NOMO-1 treated with dmso at 0.1 percent for 144 hours (cell line): Measurements from ENCODE around the gene TBC1D4.
A peak's percentile ranks its signal among the peaks of the same experiment; 100 is the strongest.

Experiments
- DNase-seq: peaks from one replicate; lab custom pipeline; 2025; ENCODE audit not compliant: unreplicated experiment; lab: John Stamatoyannopoulos, UW

TBC1D4 gene

DNA sequence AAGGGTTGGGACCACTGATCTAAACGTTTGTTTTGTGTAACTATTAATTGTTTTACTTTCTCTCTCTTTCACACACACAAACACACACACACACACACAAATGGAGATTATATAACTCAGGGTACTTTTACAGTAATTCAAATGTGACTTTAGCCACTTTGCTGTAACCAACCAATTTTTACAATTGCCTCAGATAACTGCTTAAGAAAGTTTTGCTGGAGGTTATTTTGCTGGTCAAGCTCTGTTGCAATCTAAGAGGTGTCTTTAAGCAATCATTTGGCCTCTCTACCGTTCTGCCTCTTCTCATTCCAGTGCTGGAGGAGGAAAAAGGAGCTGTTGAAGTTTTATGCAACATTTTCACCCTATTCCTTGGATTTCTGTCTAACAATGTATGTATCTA lies 63.0 kb downstream of the TBC1D4 start:
- no peak for DNase-seq

- no peak for DNase-seq
These were observed 63.7 kb downstream of the TBC1D4 start for GRCh38 chr13:75418186-75418843.

DNA sequence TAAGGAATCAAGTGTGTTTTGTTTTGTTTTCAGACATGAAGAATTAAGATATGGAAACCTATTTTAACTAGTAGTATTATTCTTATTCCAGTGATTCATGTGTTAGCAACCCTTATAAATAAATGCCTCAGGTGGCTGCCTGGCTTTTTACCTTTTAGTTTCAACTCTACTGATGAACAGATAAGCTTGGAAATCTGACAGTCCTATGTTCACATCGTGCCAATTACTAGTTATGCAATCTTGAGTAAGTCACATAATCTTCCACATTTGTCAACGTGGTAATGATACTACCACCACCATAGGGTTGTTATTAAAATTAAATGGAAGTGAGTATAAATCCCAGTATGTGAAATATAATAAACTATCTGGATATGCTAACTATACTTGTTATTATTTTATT lies 64.3 kb downstream of the TBC1D4 start:
- peak; percentile 11 for DNase-seq

GRCh38 chr13:75417012-75417384 lies 65.0 kb downstream of the TBC1D4 start:
- no peak for DNase-seq

DNA sequence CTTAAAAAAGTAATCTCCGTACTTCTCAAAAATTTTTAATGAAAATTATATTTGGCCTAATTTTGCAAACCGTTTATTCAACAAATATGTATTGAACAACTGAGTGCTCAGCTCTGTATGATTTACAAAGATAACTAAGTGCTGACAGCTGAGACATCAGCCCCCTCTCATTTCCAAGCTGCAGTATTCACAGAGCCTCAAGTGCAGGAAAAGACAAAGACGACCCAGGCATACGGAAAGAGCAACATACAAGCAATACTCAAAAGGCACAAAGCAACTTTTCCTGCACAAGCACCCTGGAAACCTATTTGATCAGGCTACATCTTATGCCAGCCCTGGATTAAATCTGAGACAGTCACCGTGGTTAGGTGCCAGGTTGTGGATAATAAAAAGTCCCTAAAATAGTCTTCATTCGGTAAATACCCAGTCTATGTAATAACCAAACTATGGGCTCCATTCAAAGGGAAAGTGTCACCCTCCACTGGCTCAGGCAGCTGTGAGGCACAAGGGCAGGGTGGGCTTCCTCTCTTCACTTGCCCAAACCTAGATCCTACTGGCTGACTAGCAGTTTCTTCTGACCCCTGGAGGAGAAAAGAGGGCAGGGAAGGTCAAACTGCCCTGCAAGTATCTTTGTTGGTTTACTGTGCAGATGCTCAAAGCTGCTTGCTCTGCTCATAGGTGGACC lies 65.5 kb downstream of the TBC1D4 start:
- no peak for DNase-seq

GRCh38 chr13:75415694-75416093 lies 66.3 kb downstream of the TBC1D4 start:
- DNase-seq: peak; percentile 49

DNA sequence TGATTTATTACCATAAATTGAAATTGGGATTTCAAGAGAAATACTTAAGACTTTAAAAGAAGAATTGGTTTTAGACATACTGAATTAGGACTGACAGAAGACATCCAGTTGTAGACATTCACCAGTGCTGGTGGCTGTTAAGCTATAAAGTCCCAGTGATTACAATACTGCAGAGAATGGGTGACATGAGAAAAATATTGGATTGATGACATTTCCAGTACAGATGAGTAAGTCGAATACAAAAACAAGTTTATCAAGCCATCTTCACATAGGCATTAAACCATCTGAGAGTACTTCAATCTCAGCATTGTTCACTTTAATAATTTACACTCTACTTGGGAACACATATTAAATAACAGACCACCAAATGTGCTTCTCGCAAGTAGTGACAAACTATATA lies 66.8 kb downstream of the TBC1D4 start:
- DNase-seq: no peak

DNA sequence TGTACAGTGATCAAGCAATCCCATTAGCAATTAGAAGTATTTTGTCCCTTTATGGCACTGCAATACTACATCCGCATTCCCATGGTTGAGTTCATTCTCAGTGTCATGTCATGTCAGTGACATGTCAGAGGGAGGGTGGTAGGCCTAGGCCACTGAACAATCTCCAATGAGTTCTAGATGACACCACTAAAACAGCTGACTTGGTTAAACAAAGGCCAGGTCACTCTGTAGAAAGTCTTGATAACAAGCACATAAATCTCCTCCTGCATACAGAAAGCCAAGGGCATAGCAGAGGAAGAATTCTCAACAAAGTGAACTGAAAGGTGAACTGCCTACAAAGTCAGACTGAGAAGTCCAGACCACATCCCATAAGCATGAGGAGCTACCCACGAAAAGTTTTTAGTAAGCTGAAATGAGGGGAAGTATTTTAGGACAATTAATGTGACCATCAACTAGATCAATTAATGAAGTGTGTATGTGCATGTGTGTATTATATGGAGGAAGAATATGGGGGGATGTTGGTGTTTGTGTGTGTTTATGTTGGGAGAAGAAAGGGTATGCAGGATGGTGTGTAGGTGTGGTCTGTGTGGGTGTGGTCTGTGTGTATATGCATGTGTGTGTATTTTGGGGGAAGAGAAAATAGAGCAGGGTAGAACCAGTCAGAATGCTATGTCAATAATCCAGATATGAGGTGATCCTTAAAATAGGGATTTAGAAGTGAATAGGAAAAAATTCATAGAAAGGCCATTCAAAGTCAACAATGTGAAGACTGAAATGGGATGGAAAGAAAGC lies 67.7 kb downstream of the TBC1D4 start:
- DNase-seq: no peak

GRCh38 chr13:75411924-75412537 lies 69.9 kb downstream of the TBC1D4 start:
- no peak for DNase-seq

GRCh38 chr13:75410207-75410606 lies 71.8 kb downstream of the TBC1D4 start:
- no peak for DNase-seq

DNA sequence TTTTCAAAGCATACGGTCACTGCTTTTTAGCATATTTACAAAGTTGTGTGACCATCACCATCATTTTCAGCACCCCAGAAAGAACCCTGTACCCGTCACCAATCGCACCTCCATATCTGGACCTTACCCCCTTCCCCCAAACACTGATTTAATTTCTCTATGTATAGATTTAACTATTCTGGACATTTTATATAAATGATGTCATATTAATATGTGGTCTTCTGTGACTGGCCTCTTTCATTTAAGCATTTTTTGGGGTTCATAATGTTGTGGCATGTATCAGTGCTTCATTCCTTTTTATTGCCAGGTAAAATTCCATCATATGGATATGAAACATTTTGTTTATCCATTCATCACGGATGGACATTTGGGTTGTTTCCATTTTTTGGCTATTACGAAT lies 74.0 kb downstream of the TBC1D4 start:
- DNase-seq: no peak

- no peak for DNase-seq
These were observed 74.5 kb downstream of the TBC1D4 start for GRCh38 chr13:75407473-75407872.

GRCh38 chr13:75405976-75406703 lies 75.8 kb downstream of the TBC1D4 start:
- no peak for DNase-seq

GRCh38 chr13:75404726-75405125 lies 77.2 kb downstream of the TBC1D4 start:
- DNase-seq: no peak

- no peak for DNase-seq
These were observed 79.2 kb downstream of the TBC1D4 start for GRCh38 chr13:75402787-75403186.

- DNase-seq: no peak
These were observed 81.2 kb downstream of the TBC1D4 start for GRCh38 chr13:75400775-75401174.

- DNase-seq: no peak
These were observed 82.1 kb downstream of the TBC1D4 start for GRCh38 chr13:75399879-75400217.

GRCh38 chr13:75399168-75399878 lies 82.6 kb downstream of the TBC1D4 start:
- DNase-seq: no peak

DNA sequence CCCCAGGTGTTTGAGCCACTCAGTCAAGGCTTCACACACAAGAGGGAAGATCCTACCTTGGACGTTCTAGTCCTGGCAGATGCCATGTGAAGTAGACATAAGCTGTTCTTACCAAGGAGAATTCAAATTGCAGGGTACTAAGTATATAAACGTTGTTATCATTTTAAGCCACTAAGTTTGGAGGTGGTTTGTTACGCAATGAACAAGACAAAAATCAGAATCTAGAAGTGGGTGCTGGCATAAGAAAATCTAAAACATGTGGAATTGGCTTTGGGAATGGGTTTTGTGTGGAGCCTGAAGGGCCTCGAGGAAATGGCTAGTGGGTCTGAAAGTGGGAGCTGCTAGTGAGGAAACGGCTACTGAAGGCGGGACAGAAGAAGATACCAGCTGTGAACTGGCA lies 83.9 kb downstream of the TBC1D4 start:
- no peak for DNase-seq

- no peak for DNase-seq
These were observed 86.1 kb downstream of the TBC1D4 start for GRCh38 chr13:75395901-75396300.

- DNase-seq: peak; percentile 70
These were observed 86.9 kb downstream of the TBC1D4 start for GRCh38 chr13:75395066-75395465.
